ENCODE data around the gene GSTT4. TPM values are rescaled to one million over a fixed set of nuclear protein-coding genes. Genes with fewer than 3 reads are reported as not detected.
"Not testable (repeated sequence)": the region's sequence is repeated elsewhere in the genome, so short reads cannot be mapped to it uniquely, and the experiment has no call there.

Gene GSTT4
- total and polyA plus RNA-seq, 2 of the 13 experiments (the other 11 are each of a cell fraction or from before 2014, with no cell fraction given) = 0.59 to 0.62 TPM

GRCh38 chr22:23961084-23961771, 44.0 kb downstream of the GSTT4 start, which contains the start of gene GSTT2B:
Gene GSTT2B (minus strand): TSS chr22:23961195. CDS start chr22:23961131, 64 bp downstream.
- H3K9ac ChIP-seq (ENCODE audit: insufficient read depth, low read depth, low read length); H3K4me1 ChIP-seq (ENCODE audit: insufficient read depth, low read length); POLR2A ChIA-PET; DNase-seq (ENCODE audit: low spot score); H3K4me3 ChIP-seq (replicated peaks in 1 of 3; ENCODE audit: insufficient read depth in 1 of 3, low read depth in 2 of 3, low read length in 3 of 3); H3K27ac ChIP-seq (ENCODE audit: extremely low read length, insufficient read depth, low read length); in situ Hi-C loops (cut with HindIII; ENCODE audit: extremely low pct_ligation_motif_present, low pct_unique_long_range_greater_than_20kb); CTCF ChIA-PET (ENCODE audit: low intra/inter-chr PET ratio, low total read pairs); FAIRE-seq; H4K20me1 ChIP-seq (ENCODE audit: insufficient read depth, low read length); H2AFZ ChIP-seq (ENCODE audit: low read length); BruUV-seq (replicated peaks); intact Hi-C loops (cut with micrococcal nuclease; ENCODE audit: unreplicated experiment); H3K79me2 ChIP-seq (ENCODE audit: insufficient read depth, low read length); H3K36me3 ChIP-seq (replicated peaks in 1 of 2; ENCODE audit: control insufficient read depth in 1 of 2, insufficient read depth in 2 of 2, low read length in 2 of 2); H3K27me3 ChIP-seq (ENCODE audit: control insufficient read depth in 1 of 2, insufficient read depth in 2 of 2, low read length in 2 of 2); H3K9me3 ChIP-seq (ENCODE audit: low read length): not testable (repeated sequence)
- peak; percentile 91 for ATAC-seq
- 0 out of 2 replicates have a peak within 1 kb of the TSS, but pooled peaks have one; percentile 27 for H3K4me2 ChIP-seq (ENCODE audit: low read depth, low read length)
- WGBS (ENCODE audit: low lambda C conversion rate) = no CpG with 5 or more reads among the region's 43 CpGs

GRCh38 chr22:23956301-23956900, 48.9 kb downstream of the GSTT4 start:
- FAIRE-seq = peak; percentile 90
- intact Hi-C loops (cut with micrococcal nuclease; ENCODE audit: unreplicated experiment) = loop anchor here (10.0 kb wide), 1 partner anchor 288 kb away; the partner anchor contains the start of gene GGT5
- peak; percentile 65 for DNase-seq (ENCODE audit: low spot score)
- H4K20me1 ChIP-seq (ENCODE audit: insufficient read depth, low read length); H3K36me3 ChIP-seq (replicated peaks in 1 of 2; ENCODE audit: control insufficient read depth in 1 of 2, insufficient read depth in 2 of 2, low read length in 2 of 2); H3K27me3 ChIP-seq (ENCODE audit: control insufficient read depth in 1 of 2, insufficient read depth in 2 of 2, low read length in 2 of 2); H3K79me2 ChIP-seq (ENCODE audit: insufficient read depth, low read length); H3K4me1 ChIP-seq (ENCODE audit: insufficient read depth, low read length); H2AFZ ChIP-seq (ENCODE audit: low read length); BruUV-seq (replicated peaks); POLR2A ChIA-PET; H3K9ac ChIP-seq (ENCODE audit: insufficient read depth, low read depth, low read length); H3K9me3 ChIP-seq (ENCODE audit: low read length); H3K27ac ChIP-seq (ENCODE audit: extremely low read length, insufficient read depth, low read length); H3K4me3 ChIP-seq (replicated peaks in 1 of 3; ENCODE audit: insufficient read depth in 1 of 3, low read depth in 2 of 3, low read length in 3 of 3); in situ Hi-C loops (cut with HindIII; ENCODE audit: extremely low pct_ligation_motif_present, low pct_unique_long_range_greater_than_20kb); TF ChIP-seq NR2F6 (IDR thresholded peaks at IDR 0.05): not testable (repeated sequence)
- 20% methylated on average over 12 of the region's 12 CpGs for WGBS (ENCODE audit: low lambda C conversion rate)
- CTCF ChIA-PET (ENCODE audit: low intra/inter-chr PET ratio, low total read pairs) = interaction anchor here (0.9 kb wide), 1 partner anchor 219 kb away, joined by 5 read pairs; no protein-coding TSS in a partner anchor
- 0 out of 2 replicates have a peak overlapping the region, but pooled peaks have one; percentile 10 for H3K4me2 ChIP-seq (ENCODE audit: low read depth, low read length)
- peak; percentile 70 for ATAC-seq
- TF ChIP-seq THAP11 (CRISPR knock-in tag; IDR thresholded peaks at IDR 0.05) (0 out of 2 replicates have a peak, but pooled peaks have one; percentile 17), PATZ1 (CRISPR knock-in tag; IDR thresholded peaks at IDR 0.05) (peak; percentile 45; the same call in 1 of the 2 replicates), BORCS8-MEF2B (CRISPR knock-in tag; IDR thresholded peaks at IDR 0.05) (0 out of 2 replicates have a peak, but pooled peaks have one; percentile 50), THRA (CRISPR knock-in tag; IDR thresholded peaks at IDR 0.05; ENCODE audit: borderline replicate concordance) (peak; percentile 32; the same call in 1 of the 2 replicates), NR2F6 (CRISPR knock-in tag; IDR thresholded peaks at IDR 0.05) (peak; percentile 52; the same call in 1 of the 2 replicates), STAG1 (CRISPR knock-in tag; IDR thresholded peaks at IDR 0.05) (peak; percentile 95), CTCF (CRISPR knock-in tag; IDR thresholded peaks at IDR 0.05) (peak; percentile 93), SMC3 (IDR thresholded peaks at IDR 0.05; ENCODE audit: low read length) (peak; percentile 85), SAP130 (CRISPR knock-in tag; IDR thresholded peaks at IDR 0.05; ENCODE audit: low read depth) (peak; percentile 25; the same call in 1 of the 2 replicates), RAD21 (CRISPR knock-in tag; IDR thresholded peaks at IDR 0.05) (peak; percentile 88), MAX (IDR thresholded peaks at IDR 0.05) (0 out of 2 replicates have a peak, but pooled peaks have one; percentile 16)

All from HepG2 (cell line).